Middle frontal gyrus (tissue), 1 donor: ENCODE data around the gene KMT2E.

Experiments used
- DNase-seq: peaks from one replicate; pipeline ENCODE4 v3.0.0-alpha.2; 2015; ENCODE audit warnings: low spot score; ENCODE audit errors: extremely low spot score

The KMT2E gene

GRCh38 chr7:105079348-105079747 lies 65.3 kb downstream of the KMT2E start:
- DNase-seq, result no peak

GRCh38 chr7:105084581-105084980 lies 70.6 kb downstream of the KMT2E start:
- no peak for DNase-seq

- DNase-seq, result no peak
Measured at GRCh38 chr7:105086850-105087249, 72.8 kb downstream of the KMT2E start.

GRCh38 chr7:105087981-105088380 lies 74.0 kb downstream of the KMT2E start:
- DNase-seq, result no peak

DNA sequence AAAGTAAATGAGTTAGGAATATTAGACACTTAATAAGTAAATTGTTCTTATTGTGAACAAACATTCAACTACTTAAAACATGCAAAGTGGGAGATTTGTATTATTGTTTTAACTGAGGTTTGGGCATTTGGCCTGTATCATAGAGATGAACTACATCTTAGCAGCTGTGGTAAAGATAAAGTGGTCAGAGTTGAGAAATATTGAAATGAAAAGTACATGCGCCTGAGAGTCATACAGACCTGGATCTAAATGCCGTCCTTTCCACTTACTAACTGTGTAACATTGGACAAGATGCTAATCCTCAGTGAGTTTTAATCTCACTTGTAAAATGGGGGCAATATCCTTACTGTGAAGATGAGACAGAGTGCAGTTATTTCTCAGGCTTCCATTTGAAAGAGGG lies 74.5 kb downstream of the KMT2E start:
- no peak for DNase-seq

DNA sequence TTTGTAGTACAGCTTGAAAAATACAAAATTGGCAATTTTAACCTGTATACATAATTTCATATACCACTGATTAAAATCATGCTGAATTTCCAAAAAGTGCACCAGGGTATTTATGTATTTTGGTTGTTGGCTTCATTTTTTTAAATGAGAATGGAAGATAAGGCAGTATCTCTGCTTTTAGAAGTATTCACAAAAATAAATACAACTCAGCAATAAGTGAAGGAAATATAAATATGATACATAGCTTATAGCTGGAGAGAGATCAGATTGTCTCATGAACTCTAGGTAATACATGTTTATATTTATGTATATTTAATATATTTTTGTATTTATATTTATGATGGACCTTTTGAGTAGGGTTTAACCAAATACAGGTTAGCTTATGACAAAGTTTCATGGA lies 81.0 kb downstream of the KMT2E start:
- DNase-seq, result no peak

GRCh38 chr7:105096306-105096705 lies 82.3 kb downstream of the KMT2E start:
- DNase-seq, result no peak

GRCh38 chr7:105097619-105098018 lies 83.6 kb downstream of the KMT2E start:
- no peak for DNase-seq

GRCh38 chr7:105098863-105099515 lies 85.0 kb downstream of the KMT2E start:
- DNase-seq, result no peak

DNA sequence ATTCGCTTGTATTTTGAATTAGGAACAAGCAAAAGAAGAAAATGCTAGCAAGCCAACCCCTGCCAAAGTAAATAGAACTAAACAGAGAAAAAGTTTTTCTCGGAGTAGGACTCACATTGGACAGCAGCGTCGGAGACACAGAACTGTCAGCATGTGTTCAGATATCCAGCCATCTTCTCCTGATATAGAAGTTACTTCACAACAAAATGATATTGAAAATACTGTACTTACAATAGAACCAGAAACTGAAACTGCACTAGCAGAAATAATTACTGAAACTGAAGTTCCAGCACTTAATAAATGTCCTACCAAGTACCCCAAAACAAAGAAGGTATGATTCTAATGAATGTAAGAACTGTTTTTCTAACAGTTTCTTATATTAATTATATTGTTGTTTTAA lies 87.9 kb downstream of the KMT2E start:
- DNase-seq, result no peak

- DNase-seq, result no peak
Measured at GRCh38 chr7:105102557-105103352, 88.8 kb downstream of the KMT2E start.

DNA sequence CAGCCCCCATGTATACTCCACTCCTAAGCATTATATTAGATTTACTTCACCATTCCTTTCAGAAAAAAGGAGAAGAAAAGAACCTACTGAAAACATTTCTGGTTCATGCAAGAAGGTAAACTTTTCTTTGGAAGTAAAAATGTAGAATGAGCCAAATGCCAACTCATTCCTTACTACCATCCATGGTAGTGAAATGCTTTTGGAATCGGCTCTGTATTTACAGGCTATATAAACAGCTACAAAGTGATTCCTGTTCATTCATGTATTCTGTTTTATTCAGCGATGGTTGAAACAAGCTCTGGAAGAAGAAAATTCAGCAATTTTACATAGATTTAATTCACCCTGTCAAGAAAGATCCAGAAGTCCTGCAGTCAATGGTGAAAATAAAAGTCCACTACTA lies 91.6 kb downstream of the KMT2E start:
- DNase-seq, result peak; percentile 1

- no peak for DNase-seq
Measured at GRCh38 chr7:105106473-105106872, 92.5 kb downstream of the KMT2E start.

DNA sequence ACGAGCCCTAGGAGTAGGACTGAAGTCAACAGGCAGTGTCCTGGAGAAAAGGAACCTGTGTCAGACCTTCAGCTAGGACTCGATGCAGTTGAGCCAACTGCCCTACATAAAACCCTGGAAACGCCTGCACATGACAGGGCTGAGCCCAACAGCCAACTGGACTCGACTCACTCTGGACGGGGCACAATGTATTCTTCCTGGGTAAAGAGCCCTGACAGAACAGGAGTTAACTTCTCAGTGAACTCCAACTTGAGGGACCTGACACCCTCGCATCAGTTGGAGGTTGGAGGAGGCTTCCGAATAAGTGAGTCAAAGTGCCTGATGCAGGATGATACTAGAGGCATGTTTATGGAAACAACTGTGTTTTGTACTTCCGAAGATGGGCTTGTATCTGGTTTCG lies 93.5 kb downstream of the KMT2E start:
- no peak for DNase-seq

DNA sequence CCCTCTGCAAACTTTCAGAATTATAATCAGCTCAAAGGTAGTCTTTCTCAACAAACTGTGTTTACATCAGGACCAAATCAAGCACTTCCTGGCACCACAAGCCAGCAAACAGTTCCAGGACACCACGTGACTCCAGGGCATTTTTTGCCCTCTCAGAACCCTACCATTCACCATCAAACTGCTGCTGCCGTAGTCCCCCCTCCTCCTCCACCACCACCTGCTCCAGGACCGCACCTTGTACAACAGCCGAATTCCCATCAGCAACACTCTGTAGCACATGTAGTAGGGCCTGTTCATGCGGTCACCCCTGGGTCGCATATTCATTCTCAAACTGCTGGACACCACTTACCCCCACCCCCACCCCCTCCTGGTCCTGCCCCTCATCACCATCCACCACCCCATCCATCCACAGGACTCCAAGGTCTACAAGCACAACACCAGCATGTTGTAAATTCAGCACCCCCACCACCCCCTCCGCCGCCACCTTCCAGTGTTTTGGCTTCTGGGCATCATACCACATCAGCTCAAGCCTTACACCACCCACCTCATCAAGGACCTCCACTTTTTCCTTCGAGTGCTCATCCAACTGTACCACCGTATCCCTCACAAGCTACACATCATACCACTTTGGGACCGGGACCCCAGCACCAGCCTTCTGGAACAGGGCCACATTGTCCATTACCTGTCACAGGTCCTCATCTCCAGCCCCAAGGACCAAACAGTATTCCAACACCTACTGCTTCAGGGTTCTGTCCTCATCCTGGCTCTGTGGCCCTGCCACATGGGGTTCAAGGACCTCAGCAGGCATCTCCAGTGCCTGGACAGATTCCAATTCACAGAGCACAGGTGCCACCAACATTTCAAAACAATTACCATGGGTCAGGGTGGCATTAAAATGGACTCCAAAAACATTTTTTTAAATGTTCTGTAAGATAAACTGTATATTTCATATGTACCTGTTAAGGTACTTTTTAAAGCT lies 98.7 kb downstream of the KMT2E start:
- peak; percentile 1 for DNase-seq

DNA sequence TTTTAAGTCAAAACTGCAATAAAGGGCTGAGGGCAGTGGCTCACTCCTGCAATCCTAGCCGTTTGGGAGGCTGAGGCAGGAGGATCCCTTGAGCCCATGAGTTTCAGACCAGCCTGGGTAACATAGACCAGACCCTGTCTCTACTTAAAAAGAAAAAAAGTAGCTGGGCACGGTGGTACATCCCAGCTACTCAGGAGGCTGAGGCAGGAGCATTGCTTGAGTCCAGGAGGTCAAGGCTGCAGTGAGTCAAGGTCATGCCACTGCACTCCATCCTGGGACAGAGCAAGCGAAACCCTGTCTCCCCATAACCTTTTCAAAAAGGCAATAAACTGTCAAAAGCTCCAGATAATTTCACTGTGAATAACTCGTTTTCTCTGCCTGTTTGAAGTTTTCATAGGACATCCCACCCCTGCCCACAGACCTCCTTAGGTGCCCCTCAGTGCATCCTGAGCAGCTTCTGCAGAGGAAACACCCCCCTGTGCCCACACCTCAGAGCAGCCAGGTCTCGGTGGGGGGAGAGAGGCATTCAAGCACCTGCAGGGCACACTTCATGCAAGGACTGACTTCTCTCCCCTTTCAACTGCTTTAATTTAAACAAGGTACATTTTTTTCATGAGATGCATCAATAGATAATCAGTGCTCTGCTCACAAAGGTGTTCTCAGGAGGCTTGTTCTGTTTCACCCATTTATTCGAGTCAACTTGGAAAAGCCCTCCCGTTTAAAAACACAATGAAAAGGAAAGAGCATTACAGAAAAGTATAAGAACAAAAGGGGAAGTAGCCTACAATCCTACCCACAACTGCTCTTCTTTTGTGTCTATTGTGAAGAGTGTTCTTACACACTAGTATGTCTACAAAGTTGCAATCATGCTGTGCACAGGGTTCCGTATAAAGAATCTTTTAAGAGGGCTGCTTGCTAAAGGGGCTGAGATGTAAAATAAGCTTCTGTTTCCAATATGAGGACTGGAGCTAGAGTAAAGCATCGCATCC lies 104.9 kb downstream of the KMT2E start:
- DNase-seq, result no peak

DNA sequence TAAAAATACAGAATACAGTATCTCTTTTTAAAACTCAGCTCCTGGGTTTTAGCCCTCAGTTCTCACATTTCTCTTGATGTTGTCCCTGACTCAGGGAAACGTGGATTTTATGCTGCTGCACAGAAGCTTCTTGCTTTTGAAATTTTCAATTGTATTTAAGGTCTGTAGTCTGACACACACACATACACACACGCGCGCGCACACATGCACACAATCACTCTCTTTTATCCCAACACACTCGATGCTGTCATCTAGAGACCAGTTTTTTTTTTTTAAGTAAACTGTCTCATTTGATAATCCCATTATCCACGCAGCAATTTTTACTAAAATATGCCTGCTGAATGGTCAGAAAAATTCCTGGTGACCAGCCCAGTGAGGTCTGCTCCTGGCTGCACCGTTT lies 108.6 kb downstream of the KMT2E start:
- peak; percentile 1 for DNase-seq

DNA sequence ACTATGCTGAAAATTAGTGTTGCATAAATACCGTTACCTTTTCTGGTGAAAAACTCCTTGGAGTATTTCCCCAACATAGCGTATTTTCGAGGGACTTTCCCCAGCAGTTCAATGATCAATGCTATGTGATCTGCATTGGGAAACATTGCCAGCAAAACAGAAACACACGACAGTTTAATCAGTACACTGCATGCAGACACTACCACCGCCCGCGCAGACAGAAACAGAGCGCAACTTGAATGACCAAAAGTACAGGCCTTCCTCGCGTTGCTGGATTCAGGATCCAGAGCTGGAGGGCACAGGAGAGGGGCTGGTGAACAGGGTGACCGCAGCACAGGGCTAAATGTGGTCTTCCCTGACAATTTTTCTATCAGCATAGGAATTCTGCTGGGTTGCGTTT lies 111.7 kb downstream of the KMT2E start:
- no peak for DNase-seq

DNA sequence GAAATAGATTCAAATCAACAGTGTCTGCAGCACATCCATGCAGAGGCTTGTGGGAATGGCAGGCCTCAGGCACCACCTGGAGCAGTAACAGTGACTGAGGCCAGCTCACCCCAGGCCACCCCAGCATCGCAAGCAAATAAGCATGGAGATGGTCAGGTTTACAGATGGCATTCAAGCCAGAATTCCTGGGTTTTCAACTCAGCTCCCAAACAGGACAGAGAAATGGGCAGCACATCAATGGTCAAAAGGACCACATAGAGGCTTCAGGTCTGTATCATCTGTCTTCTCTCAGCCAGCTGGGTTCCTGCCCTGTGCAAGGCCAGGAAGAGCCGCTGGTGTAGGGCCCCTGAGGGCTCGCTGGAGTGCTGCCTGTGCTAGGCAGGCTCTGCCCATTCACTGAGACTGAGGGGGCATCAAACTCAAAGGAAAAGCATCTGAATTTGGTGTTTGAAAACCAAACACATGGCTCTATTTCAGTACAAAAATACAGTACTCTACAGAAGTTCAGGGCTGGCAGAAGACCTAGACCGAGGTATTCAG lies 112.5 kb downstream of the KMT2E start:
- DNase-seq, result no peak

DNA sequence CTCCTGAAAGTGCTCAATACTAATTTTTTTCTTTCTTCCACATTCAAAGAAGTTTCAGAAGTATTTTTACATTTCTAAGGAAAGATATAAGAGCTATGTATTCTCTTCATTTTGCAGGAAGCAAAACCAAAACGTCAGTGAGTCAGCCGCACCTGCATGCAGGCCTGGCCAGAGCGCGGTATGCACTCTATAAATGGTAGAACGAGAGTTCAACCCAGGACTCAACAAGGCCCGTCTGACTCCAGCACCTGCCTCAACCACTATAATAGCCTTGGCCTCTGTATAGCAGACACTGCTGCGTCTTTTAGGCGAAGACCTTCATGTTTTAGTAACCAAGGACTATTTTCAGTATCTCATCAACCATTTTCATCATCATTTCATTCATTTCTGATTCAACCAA lies 113.2 kb downstream of the KMT2E start:
- DNase-seq, result no peak
